GM18858 (cell line): ENCODE data around the gene TSKU.

Experiments used
- ATAC-seq: cut with Tn5 transposase; IDR thresholded peaks from one replicate; pipeline ENCODE4 v1.9.1; 2021; ENCODE audit not compliant: unreplicated experiment

The TSKU gene

GRCh38 chr11:76769645-76770586, 13.2 kb upstream of the TSKU start:
- ATAC-seq = no peak

GRCh38 chr11:76770642-76771445, 12.3 kb upstream of the TSKU start:
- no peak for ATAC-seq

GRCh38 chr11:76771446-76772099, 11.6 kb upstream of the TSKU start:
- ATAC-seq = no peak

- no peak for ATAC-seq
These were observed 10.9 kb upstream of the TSKU start for GRCh38 chr11:76772100-76772782.

- no peak for ATAC-seq
These were observed 10.4 kb upstream of the TSKU start for GRCh38 chr11:76772783-76773106.

- no peak for ATAC-seq
These were observed 9.2 kb upstream of the TSKU start for GRCh38 chr11:76773921-76774361.

- ATAC-seq = no peak
These were observed 6.7 kb upstream of the TSKU start for GRCh38 chr11:76776472-76776871.

- no peak for ATAC-seq
These were observed 5.9 kb upstream of the TSKU start for GRCh38 chr11:76777305-76777704.

- no peak for ATAC-seq
These were observed 5.3 kb upstream of the TSKU start for GRCh38 chr11:76777876-76778275.

- no peak for ATAC-seq
These were observed 4.3 kb upstream of the TSKU start for GRCh38 chr11:76778874-76779273.

GRCh38 chr11:76781046-76781801, 1.9 kb upstream of the TSKU start:
- ATAC-seq = no peak

- ATAC-seq = no peak
These were observed 1.2 kb upstream of the TSKU start for GRCh38 chr11:76781807-76782530.

GRCh38 chr11:76782531-76783293, 444 bp upstream of the TSKU start:
- ATAC-seq = no peak

GRCh38 chr11:76783896-76784813, 999 bp downstream of the TSKU start:
- ATAC-seq = no peak

GRCh38 chr11:76785513-76785912, 2.4 kb downstream of the TSKU start:
- ATAC-seq = no peak

GRCh38 chr11:76786016-76786415, 2.9 kb downstream of the TSKU start:
- ATAC-seq = no peak

GRCh38 chr11:76786441-76787014, 3.4 kb downstream of the TSKU start:
- no peak for ATAC-seq
